ENCODE measurements around the gene KSR2.

Gene KSR2

GRCh38 chr12:117444781-117445180 lies 524.0 kb downstream of the KSR2 start:
- in situ Hi-C loops (cut with MboI; ENCODE audit: low sequenced_read_pairs, unreplicated experiment): no loop called here

GRCh38 chr12:117441751-117442150 lies 527.0 kb downstream of the KSR2 start:
- in situ Hi-C loops (cut with MboI; ENCODE audit: low sequenced_read_pairs, unreplicated experiment): no loop called here
- no peak for TF ChIP-seq CTCF (IDR thresholded peaks at IDR 0.05; ENCODE audit: borderline replicate concordance, control extremely low read depth, extremely low read depth, insufficient read depth, missing control alignments)
- DNase-seq (ENCODE audit: low spot score): no peak

More at GRCh38 chr12:117444781-117445180, 524.0 kb downstream of the KSR2 start:
- TF ChIP-seq CTCF (IDR thresholded peaks at IDR 0.05; ENCODE audit: borderline replicate concordance, control extremely low read depth, extremely low read depth, insufficient read depth, missing control alignments): no peak
- DNase-seq (ENCODE audit: low spot score): no peak

GRCh38 chr12:117440384-117440783 lies 528.4 kb downstream of the KSR2 start:
- in situ Hi-C loops (cut with MboI; ENCODE audit: low sequenced_read_pairs, unreplicated experiment): no loop called here
- no peak for DNase-seq (ENCODE audit: low spot score)

GRCh38 chr12:117439531-117440001 lies 529.2 kb downstream of the KSR2 start:
- no peak for DNase-seq (ENCODE audit: low spot score)
- no peak for TF ChIP-seq CTCF (IDR thresholded peaks at IDR 0.05; ENCODE audit: borderline replicate concordance, control extremely low read depth, extremely low read depth, insufficient read depth, missing control alignments)
- in situ Hi-C loops (cut with MboI; ENCODE audit: low sequenced_read_pairs, unreplicated experiment): no loop called here

More at GRCh38 chr12:117440384-117440783, 528.4 kb downstream of the KSR2 start:
- TF ChIP-seq CTCF (IDR thresholded peaks at IDR 0.05; ENCODE audit: borderline replicate concordance, control extremely low read depth, extremely low read depth, insufficient read depth, missing control alignments): no peak

GRCh38 chr12:117438809-117439208 lies 530.0 kb downstream of the KSR2 start:
- no peak for DNase-seq (ENCODE audit: low spot score)
- no peak for TF ChIP-seq CTCF (IDR thresholded peaks at IDR 0.05; ENCODE audit: borderline replicate concordance, control extremely low read depth, extremely low read depth, insufficient read depth, missing control alignments)
- in situ Hi-C loops (cut with MboI; ENCODE audit: low sequenced_read_pairs, unreplicated experiment): no loop called here

- in situ Hi-C loops (cut with MboI; ENCODE audit: low sequenced_read_pairs, unreplicated experiment): no loop called here
- no peak for TF ChIP-seq CTCF (IDR thresholded peaks at IDR 0.05; ENCODE audit: borderline replicate concordance, control extremely low read depth, extremely low read depth, insufficient read depth, missing control alignments)
- DNase-seq (ENCODE audit: low spot score): no peak
These were observed 531.1 kb downstream of the KSR2 start for GRCh38 chr12:117437516-117438255.
